Fibroblast of skin of back (primary cell): ENCODE measurements around the gene NBAS.
"Not testable (repeated sequence)": the region's sequence is repeated elsewhere in the genome, so short reads cannot be mapped to it uniquely, and the experiment has no call there.

Experiments used
- DNase-seq: peaks from one replicate; pipeline ENCODE4 v3.0.0-alpha.2; 2013

Gene NBAS

DNA sequence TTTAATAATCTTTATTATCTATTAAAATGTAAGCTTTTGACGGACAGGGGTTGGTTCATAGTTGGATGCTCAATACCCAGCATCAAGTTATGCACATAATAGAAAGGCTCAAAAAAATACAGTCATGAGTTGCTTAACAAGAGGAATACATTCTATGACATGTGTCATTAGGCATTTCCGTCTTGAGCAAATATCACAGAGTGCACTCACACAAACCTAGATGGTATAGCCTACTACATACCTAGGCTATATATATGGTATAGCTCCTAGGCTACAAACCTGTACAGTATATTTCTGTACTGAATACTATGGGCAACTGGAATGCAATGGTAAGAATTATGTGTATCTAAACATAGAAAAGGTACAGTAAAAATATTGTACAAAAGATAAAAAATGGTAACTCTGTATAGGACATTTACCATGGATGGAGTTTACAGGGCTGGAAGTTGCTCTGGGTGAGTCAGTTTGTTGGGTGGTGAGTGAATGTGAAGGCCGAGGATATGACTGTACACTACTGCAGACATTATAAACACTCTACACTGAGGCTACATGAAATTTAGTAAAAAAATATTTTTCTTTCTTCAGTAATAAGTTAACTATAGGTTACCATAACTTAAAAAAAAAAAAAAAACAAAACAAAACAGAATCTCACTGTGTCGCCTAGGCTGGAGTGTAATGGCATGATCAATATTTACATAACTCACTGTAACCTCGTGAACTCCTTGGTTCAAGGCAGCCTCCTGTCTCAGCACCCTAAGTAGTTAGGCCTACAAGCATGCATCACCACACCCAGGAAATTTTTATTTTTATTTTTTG lies 201.2 kb downstream of the NBAS start:
- DNase-seq, result peak; percentile 94

DNA sequence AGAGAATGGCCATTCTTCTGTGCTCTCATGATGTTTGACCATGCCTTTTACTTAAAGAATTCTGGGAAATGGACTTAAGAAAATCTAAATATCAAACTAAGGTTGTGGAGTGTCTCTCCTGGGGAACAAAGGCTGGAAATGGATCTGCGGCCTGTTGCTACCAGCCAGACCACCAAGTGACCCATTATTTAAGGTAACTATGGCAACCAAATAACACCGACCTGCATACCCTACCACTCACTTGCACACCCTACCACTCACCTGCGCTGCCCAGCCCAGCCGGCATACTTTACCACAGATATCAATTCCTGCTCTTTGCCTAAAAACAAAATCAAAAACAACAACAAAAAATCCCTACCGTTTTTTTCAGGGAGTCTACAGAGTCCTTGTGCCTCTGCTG lies 203.2 kb downstream of the NBAS start:
- DNase-seq, result no peak

DNA sequence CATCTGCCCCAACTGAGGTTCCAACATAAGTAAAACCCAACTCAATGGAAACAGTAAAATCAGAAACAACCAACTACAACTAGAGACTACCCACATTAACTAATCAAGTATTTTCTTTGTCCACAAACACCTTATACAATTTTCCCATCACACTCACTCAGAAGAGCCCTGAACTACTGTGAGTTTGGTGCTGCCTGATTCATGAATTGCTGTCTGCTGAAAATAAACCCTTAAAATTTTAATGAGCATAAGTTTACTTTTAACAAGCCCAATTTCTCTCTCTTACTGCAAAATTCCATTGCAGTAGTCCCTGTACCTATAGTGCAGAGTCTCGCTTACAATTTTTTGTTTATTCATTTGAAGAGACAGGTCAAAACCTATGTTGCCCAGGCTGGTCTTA lies 203.9 kb downstream of the NBAS start:
- no peak for DNase-seq

DNA sequence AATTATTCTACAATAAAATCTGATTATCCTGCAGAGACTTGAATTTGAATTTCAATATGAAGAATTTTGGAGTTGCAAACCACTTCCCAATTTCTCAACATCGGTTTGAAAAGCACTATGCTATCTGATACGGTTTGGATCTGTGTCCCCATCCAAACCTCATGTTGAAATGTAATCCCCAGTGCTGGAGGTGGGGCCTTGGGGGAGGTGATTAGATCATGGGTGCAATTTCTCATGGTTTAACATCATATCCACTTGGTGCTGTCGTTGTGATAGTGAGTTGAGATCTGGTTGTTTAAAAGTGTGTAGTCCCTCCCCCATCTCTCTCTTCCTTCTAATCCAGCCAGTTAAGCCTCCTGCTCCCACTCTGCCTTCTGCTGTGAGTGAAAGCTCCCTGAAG lies 205.7 kb downstream of the NBAS start:
- DNase-seq, result no peak

GRCh38 chr2:15354596-15355366 lies 206.4 kb downstream of the NBAS start:
- DNase-seq, result no peak

DNA sequence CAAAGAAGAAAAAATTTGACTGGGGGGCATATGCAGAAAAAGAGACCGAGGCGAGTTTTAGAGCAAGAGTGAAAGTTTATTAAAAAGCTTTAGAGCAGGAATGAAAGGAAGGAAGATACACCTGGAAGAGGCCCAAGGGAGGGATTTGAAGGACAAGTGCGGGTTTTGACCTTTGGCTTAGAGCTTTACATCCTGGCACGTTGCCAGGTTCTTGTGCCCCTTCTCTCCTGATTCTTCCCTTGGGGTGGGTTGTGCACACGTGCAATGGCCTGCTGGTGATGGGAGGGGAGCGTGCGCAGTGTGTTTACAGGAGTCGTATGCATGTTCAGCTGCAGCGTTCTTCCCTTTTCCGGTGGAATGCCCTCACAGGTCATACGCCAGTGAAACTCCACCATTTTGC lies 208.8 kb downstream of the NBAS start:
- no peak for DNase-seq

- DNase-seq, result no peak
Observed at GRCh38 chr2:15348636-15349035, 212.5 kb downstream of the NBAS start.

DNA sequence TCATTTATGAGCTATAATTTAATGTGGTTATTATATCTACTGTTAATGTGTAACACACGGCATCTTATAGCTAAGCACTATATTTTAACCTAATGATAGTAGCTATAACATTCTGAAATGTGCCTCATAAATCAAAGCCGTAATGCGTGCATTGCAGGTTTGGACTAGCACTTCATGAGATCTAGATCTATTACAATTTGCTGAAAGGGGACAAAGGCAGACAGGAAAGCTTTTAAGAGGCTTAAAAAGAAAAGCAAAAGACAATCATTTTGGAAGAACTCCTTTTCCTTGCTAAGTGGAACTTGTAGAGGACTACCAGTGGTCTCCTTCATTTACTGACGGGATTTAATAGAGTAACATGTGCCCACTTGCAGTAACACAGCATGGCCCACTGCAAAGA lies 213.1 kb downstream of the NBAS start:
- DNase-seq, result no peak

- no peak for DNase-seq
Observed at GRCh38 chr2:15346624-15347023, 214.5 kb downstream of the NBAS start.

DNA sequence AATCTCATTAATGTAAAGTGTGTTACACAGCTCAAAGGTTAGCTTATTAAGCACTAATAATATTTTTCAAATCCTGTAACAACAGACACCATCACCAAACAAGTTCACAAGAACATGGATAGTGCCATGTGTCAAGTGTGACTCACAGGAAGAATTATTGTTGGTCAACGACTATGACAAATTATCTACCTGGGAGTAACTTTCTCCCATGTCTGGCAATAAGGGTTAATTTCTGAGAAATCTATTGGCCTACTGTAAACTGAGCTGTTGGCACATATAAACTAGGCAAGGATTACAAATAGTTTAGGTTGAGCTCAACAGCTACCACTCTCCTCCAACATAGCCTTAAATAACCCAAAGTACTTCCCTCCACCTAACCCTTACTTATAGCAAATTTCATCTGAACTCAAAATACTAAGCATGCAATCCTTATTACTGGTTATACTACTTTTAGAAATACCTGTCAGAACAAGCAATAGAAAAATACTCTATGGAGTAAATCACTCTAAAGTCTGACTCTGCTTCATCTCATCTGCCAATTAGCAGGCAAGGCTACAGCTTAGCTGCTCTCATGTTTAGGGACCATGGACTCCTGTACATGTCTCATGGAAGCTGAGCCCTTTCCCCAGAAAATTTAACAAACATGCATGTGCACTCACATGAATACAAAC lies 223.0 kb downstream of the NBAS start:
- no peak for DNase-seq

DNA sequence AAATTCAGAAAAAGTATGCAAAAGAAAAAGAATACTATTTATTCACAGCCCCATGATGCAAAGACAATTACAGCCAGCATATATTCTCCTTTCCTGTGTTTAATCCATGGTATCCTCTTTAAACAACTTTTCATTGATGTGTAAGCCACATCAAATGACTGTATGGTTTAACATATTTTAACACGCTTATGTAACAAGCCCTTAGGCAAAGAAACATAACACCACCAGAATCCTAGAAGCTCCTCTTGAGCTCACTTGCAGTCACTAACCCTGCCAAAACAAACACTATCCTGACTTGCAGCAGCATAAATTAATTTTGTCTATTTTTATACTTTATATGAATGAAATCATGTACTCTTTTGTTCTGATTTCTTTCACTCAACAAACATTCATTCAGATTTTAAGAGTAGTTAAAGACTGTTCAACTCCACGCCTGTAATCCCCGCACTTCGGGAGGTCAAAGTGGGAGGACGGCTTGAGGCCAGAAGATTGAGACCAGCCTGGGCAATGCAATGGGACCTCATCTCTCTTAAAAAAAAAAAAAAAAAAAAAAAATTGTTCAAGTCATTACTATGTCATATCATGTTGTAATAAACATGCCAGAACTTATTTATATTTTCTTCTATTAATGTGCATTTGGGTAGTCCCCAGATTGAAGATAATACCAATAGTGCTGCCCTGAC lies 226.3 kb downstream of the NBAS start:
- peak; percentile 75 for DNase-seq

GRCh38 chr2:15331787-15332186 lies 229.3 kb downstream of the NBAS start:
- no peak for DNase-seq

- DNase-seq, result no peak
Observed at GRCh38 chr2:15325296-15325695, 235.8 kb downstream of the NBAS start.

DNA sequence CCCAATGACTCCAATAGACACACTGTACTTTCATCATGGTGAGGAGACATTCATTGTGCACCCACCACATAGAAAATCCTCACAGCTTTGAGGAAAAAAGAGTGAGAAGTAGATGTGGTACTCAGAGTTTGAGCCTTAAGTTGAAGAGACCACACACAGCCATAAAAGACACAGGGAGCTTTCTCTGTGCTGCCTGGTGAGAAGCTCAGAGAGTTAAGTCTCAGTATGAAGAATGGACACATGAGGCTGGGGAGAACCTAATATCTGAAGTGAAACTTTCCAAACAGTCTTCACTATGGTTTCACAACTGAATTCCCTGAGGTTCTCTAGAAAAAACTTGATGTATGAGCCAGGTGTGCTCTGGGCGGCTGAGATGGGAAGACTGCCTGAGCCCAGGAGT lies 237.9 kb downstream of the NBAS start:
- no peak for DNase-seq

GRCh38 chr2:15321481-15321880 lies 239.7 kb downstream of the NBAS start:
- not testable (repeated sequence) for DNase-seq

DNA sequence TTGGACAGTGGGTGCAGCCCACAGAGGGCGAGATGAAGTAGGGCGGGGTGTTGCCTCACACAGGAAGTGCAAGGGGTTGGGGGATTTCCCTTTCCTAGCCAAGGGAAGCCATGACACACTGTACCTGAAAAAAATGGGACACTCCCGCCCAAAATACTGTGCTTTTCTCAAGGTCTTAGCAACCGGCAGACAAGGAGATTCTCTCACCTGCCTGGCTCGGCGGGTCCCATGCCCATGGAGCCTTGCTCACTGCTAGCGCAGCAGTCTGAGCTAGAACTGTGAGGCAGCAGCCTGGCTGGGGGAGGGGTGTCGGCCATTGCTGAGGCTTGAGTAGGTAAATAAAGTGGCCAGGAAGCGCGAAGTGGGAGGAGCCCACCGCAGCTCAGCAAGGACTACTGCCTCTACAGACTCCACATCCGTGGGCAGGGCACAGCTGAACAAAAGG lies 244.7 kb downstream of the NBAS start:
- no peak for DNase-seq

DNA sequence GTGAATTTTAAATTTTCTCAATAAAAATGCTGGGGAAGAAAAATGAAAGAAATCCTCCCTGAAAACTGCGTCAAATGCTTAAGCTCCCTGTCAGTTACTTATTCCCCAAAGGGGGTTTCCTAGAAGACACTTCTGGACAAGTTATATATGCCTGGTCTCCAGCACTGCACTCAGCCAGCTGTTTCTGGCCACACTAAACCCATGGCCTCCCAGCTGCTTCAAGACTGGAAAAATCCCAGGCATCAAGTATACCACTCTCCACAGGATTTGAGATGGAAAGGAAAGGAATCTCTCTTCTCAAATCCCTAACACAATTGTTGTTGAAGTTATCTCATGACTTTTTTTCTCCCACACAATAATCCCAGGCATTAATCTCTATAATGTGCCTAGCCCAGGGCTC lies 245.7 kb downstream of the NBAS start:
- DNase-seq, result no peak

DNA sequence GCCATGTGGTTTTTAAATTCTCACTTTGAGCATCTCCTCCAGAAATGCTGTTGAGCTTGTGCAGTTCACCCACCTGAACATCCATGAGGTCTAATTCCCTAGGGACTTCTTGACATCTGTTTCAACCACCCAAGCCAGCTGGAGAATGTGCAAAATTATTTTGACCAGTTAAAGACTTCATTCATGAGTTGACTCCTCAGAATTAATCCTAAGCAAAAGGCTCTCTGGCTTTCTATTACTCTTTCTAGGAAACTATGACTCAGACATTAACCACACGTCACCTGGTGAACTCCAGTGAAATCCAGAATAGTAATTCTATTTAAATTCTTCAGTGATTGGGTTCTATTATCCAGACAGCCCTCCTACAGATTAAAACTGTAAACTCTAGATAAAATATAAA lies 247.5 kb downstream of the NBAS start:
- DNase-seq, result peak; percentile 13

DNA sequence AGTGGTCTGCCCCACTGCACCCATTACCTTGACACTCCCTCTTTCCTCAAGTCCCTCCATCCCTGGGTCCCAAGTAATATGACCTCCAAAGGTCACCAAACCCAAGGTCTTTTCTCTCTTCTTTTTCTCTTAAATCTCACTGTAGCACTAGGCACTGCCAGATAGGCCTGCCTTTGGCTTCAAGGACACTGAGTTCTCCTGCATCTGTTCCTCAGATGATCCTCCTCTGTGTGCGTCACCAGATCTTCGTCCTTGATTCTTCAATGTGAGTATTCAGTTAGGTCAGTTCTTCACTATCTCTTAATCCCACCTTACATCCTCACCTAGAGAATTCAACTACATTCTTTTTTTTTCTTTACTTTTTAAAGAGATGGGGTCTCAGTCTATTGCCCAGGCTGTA lies 249.2 kb downstream of the NBAS start:
- DNase-seq, result no peak

- DNase-seq, result no peak
Observed at GRCh38 chr2:15311201-15311907, 249.8 kb downstream of the NBAS start.

- DNase-seq, result no peak
Observed at GRCh38 chr2:15307526-15307925, 253.6 kb downstream of the NBAS start.

- DNase-seq, result no peak
Observed at GRCh38 chr2:15306706-15307105, 254.4 kb downstream of the NBAS start.
